GM12874 (cell line): ENCODE data around the gene VDR.

Experiments
- TF ChIP-seq, protein P1 (sequence below): IDR thresholded peaks from 2 replicates; pipeline ENCODE4 v1.5.1; 2011; ENCODE audit warnings: low read depth, mild to moderate bottlenecking, control low read depth, low read length, moderate library complexity; ENCODE audit not compliant: insufficient read depth

VDR gene

DNA sequence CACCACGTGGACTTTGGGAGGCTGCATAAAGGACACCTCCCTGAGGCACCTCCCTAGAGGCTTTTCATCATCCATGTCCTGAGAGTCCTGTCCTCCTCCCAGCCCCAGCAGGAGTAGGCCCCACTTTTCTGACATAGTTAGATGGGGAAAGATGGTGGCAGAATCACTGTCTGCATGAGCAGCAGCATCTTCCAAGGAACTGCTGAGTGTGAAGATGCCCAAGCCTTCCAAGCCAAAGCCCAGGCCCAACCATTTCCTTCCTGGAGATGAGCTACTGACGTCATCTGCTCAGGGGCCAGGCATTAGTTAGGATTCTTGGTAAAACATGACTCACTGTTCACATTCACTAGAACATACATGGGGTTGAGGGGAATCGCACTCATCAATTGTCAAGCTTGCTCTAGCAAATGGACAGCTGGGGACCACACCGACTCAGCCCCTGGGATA lies 37.3 kb downstream of the VDR start:
- TF ChIP-seq, protein P1, sequence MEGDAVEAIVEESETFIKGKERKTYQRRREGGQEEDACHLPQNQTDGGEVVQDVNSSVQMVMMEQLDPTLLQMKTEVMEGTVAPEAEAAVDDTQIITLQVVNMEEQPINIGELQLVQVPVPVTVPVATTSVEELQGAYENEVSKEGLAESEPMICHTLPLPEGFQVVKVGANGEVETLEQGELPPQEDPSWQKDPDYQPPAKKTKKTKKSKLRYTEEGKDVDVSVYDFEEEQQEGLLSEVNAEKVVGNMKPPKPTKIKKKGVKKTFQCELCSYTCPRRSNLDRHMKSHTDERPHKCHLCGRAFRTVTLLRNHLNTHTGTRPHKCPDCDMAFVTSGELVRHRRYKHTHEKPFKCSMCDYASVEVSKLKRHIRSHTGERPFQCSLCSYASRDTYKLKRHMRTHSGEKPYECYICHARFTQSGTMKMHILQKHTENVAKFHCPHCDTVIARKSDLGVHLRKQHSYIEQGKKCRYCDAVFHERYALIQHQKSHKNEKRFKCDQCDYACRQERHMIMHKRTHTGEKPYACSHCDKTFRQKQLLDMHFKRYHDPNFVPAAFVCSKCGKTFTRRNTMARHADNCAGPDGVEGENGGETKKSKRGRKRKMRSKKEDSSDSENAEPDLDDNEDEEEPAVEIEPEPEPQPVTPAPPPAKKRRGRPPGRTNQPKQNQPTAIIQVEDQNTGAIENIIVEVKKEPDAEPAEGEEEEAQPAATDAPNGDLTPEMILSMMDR, result no peak

DNA sequence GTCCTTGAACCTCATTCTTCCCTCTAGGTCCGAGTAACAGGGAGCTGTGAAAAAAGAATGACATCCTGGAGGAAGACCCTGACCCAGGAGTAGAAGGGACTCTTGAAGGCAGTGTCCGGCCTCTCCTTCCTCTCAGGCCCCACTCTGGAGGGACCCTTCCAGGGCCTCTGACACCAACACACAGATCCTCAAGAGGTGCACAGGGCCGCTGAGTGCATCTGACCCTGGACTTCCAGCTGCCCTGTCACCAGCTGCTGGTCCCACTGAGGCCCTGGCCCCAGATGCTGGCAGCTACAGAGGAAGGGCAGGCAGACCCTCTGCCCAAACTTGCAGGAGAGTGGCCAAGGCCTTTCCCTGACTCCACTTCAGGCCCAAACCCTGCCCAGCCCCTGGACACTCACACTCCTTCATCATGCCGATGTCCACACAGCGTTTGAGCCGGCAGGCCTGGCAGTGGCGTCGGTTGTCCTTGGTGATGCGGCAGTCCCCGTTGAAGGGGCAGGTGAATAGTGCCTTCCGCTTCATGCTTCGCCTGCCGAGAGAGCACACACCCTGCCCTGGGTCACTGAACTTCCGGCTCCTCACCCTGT lies 40.1 kb downstream of the VDR start:
- TF ChIP-seq, protein P1, result no peak

DNA sequence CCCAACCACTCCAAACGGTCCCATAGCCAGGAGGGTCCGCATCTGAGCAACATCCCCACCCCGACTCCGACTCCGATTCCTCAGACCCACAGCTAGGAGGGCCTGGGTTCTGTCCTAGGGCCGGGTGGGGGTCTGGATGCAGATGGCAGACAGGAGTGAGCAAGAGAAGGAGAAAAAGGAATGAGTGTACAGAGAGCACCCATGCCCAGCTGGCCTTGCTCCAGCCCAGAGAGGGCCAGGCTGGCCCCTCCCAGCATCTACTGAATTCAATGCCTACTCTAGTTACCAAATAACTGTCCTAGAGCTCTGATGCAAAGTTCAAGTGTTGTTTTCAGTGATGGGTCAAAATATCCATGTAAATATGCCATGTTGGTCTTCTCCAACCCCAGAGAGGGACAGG lies 40.8 kb downstream of the VDR start:
- TF ChIP-seq, protein P1, result no peak

DNA sequence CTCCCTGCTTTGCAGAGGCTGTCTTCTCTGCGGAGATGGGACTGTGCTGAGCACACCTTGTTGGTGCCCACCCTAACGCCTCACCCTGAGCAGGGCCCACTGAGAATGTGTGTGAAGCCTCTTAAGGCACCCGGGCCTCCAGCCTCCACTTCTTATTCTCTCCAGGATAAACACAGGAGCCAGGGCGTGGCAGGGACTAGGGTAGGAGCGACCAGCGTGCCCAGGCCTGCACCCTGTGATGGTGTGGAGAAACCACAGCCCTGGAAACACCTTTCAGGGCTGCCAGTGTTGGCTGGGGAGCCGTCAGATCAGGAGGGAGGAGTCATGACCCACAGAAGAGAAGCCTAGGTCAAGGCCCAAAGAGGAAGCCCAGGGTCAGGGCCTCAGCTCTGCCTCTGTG lies 41.3 kb downstream of the VDR start:
- TF ChIP-seq, protein P1, result no peak

DNA sequence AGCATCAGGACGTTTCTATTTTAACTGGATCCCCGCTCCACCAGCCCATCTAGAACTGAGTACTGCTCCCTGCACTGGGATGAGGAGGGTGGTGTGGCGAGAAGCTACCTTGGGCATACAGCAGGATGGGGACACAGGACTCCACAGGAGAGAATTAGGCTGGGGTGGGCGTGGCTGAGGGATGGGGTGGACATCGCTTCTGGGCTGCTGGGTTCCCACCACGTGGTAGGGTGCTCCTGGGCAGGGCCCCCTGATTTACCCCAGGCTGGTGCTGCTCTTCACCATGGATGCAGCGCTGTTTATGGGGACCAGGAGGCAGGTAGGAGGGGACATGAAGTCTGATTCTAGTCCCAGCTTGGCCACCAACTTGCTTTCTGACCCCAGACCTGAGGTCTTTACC lies 41.9 kb downstream of the VDR start:
- TF ChIP-seq, protein P1, result no peak

DNA sequence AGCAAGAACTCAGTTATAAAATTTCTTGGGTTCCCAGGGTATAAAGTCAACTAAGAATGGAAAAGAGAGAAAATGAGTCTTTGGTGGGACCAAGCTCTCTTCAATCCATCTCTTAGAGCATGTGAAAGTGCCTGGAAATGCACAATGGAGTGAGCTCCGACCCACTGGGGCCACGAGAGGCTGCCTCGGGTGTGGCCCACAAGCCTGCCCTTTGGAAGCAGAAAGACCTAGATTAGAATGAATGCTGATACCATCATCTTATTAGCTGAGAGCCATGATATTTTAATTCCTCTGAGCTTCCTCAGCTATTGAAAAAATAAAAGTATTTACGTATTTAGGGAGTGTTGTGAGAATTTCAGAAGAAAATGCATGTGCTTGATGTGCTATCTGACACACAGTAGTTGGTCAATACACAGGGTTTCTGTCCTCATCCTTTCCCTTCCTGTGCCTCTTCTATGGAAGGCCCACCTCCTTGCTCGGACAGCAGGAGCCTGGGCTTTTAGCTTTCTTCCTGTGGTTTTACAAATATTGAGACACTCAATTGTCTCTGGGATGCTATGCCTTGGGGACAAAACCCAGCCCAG lies 42.5 kb downstream of the VDR start:
- TF ChIP-seq, protein P1, result no peak

DNA sequence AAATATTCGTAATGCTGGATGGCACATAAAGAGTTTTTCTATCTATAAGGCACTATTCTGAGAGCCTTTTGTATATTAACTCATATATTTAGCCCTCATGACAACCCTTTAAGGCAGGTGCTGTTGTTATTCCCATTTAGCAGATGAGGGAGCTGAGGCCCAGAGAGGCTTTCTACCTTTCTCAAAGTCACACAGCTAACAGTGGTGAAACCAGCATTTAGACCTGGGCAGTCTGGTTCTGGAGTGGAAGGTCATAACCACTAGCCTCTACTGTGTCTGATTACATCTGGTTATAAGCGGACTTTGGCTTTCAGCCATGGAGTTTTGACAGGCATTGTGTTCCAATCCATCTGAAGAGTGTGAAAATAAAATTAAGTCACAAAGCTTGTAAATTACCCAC lies 43.9 kb downstream of the VDR start:
- TF ChIP-seq, protein P1, result no peak
